SH-SY5Y (cell line): ENCODE measurements around the gene COL18A1.

Experiments
- GATA2 ChIP-seq: IDR thresholded peaks from 2 replicates; pipeline ENCODE4 v1.6.1; 2011; ENCODE audit warnings: mild to moderate bottlenecking, low read depth, low read length
- GATA3 ChIP-seq: IDR thresholded peaks from 2 replicates; pipeline ENCODE4 v1.6.1; 2011; ENCODE audit warnings: low read depth, mild to moderate bottlenecking, low read length, moderate library complexity

DNA sequence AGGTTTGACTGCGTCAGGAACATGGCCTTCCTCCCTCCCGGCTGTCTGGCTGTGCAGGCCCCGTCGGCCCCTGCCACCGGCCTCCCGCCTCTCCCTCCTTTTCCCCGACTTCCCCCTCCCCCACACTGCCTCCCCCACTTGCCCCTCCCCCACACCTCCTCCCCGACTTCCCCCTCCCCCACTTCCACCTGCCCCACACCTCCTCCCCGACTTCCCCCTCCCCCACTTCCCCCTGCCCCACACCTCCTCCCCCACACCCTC lies 84.7 kb downstream of the COL18A1 start:
- TF ChIP-seq GATA3 (no peak), GATA2 (no peak)
